GM12878 (cell line): ENCODE results near the gene CFAP20. TPM values are rescaled to one million over a fixed set of nuclear protein-coding genes. Genes with fewer than 3 reads are reported as not detected.

Experiments
- ATAC-seq: fragments of 200-7000 bp; cut with Tn5 transposase; 3 replicates; pipeline ENCODE4 v1.9.1; 2020; ENCODE audit warnings: mild to moderate bottlenecking, moderate library complexity
- BruUV-seq: library from RNA; stranded (reverse); fragments of 400-500 nt; replicated peaks from 2 replicates; lab custom pipeline; 2021; lab: Mats Ljungman, UMichigan
- CTCF ChIA-PET: fragments of 300-600 bp; sonication (Branson Sonifier 250); formaldehyde crosslinking; extraction: SDS; loops from one replicate; lab custom pipeline; 2021; ENCODE audit warnings: inconsistent platforms; lab: Yijun Ruan, JAX
- POLR2A ChIA-PET: fragments of 350-600 bp; formaldehyde crosslinking; extraction: SDS; loops from one replicate; lab custom pipeline; 2021; ENCODE audit warnings: inconsistent platforms; lab: Charles Lee
- RAD21 ChIA-PET: fragments of 300-600 bp; sonication (Branson Sonifier 250); formaldehyde crosslinking; loops from one replicate; lab custom pipeline; 2023; ENCODE audit warnings: antibody characterized with exemption; ENCODE audit not compliant: unreplicated experiment; lab: Charles Lee
- SMC1A ChIA-PET: fragments of 300-600 bp; sonication (Branson Sonifier 250); formaldehyde crosslinking; loops from one replicate; lab custom pipeline; 2023; ENCODE audit not compliant: unreplicated experiment, uncharacterized antibody; lab: Charles Lee
- DNase-seq: peaks from one replicate; pipeline ENCODE4 v3.0.0-alpha.2; 2011; ENCODE audit warnings: low read depth, low spot score
- FAIRE-seq: peaks from 3 replicates; lab custom pipeline; 2011; peaks lifted over from hg19 to GRCh38; lab: Jason Lieb, UNC
- H2AFZ ChIP-seq: 2 replicates; pipeline ENCODE4 v1.6.0; 2011; ENCODE audit warnings: low read depth, low read length, control low read depth; ENCODE audit not compliant: control insufficient read depth
- H3K27ac ChIP-seq: 2 replicates; pipeline ENCODE4 v1.5.1; 2011; ENCODE audit warnings: control low read depth; ENCODE audit not compliant: control insufficient read depth, insufficient read depth
- H3K27me3 ChIP-seq, 2 experiments: replicated peaks in 1 of 2; 2 replicates each; pipeline versions ENCODE4 v1.6.0 to v1.6.1; 2011; ENCODE audit warnings: low read length in 1 of 2; ENCODE audit not compliant: control insufficient read depth in 2 of 2, insufficient read depth in 2 of 2
- H3K36me3 ChIP-seq, 2 experiments: 2 replicates each; pipeline ENCODE4 v1.5.1; 2011; ENCODE audit warnings: low read length in 1 of 2; ENCODE audit not compliant: control insufficient read depth in 2 of 2, insufficient read depth in 2 of 2
- H3K4me1 ChIP-seq: 2 replicates; pipeline ENCODE4 v1.6.1; 2011; ENCODE audit warnings: mild to moderate bottlenecking, low read length, moderate library complexity, mixed read lengths; ENCODE audit not compliant: control insufficient read depth, insufficient read depth
- H3K4me2 ChIP-seq: 2 replicates; pipeline ENCODE4 v1.6.0; 2011; ENCODE audit warnings: control low read depth; ENCODE audit not compliant: control insufficient read depth, insufficient read depth
- H3K4me3 ChIP-seq: fragments of 200-600 bp; sonication (generic); 2 replicates; pipeline ENCODE4 v1.5.1; 2016
- H3K79me2 ChIP-seq: 2 replicates; pipeline ENCODE4 v1.6.0; 2011; ENCODE audit warnings: low read length; ENCODE audit not compliant: control insufficient read depth, insufficient read depth
- H3K9ac ChIP-seq: 2 replicates; pipeline ENCODE4 v1.8.0; 2011; ENCODE audit warnings: low read length, control low read depth, mixed read lengths; ENCODE audit not compliant: control insufficient read depth, insufficient read depth
- H3K9me3 ChIP-seq: replicated peaks from 3 replicates; pipeline ENCODE4 v1.5.1; 2011; ENCODE audit warnings: mild to moderate bottlenecking, low read length; ENCODE audit not compliant: control insufficient read depth, insufficient read depth
- H4K20me1 ChIP-seq: 2 replicates; pipeline ENCODE4 v1.6.0; 2011; ENCODE audit not compliant: control insufficient read depth, insufficient read depth
- CEBPB ChIP-seq, 2 experiments: fragments of 150-350 bp in 1 of 2; IDR thresholded peaks; 2 replicates each; pipeline ENCODE4 v1.6.1; 2012 to 2014; ENCODE audit warnings: low read depth in 2 of 2, low read length in 2 of 2, borderline replicate concordance in 1 of 2, inconsistent platforms in 1 of 2
- CUX1 ChIP-seq: IDR thresholded peaks from 2 replicates; pipeline ENCODE4 v1.6.1; 2012; ENCODE audit warnings: improper control_type of control experiment, low read depth, low read length; ENCODE audit not compliant: insufficient replicate concordance
- EED ChIP-seq: sonication (generic); IDR thresholded peaks from 2 replicates; pipeline ENCODE4 v1.6.1; 2016; ENCODE audit warnings: antibody characterized with exemption, low read depth
- EGR1 ChIP-seq, 2 experiments: IDR thresholded peaks; 1 replicate in 1 of 2; 2 replicates in 1 of 2; pipeline ENCODE4 v1.6.1; 2011 to 2012; ENCODE audit warnings: low read depth in 2 of 2, low read length in 2 of 2, borderline replicate concordance in 1 of 2, mild to moderate bottlenecking in 1 of 2, moderate library complexity in 1 of 2
- ESRRA ChIP-seq: IDR thresholded peaks from 2 replicates; pipeline ENCODE4 v1.6.1; 2012; ENCODE audit warnings: mild to moderate bottlenecking, low read length, improper control_type of control experiment
- GATAD2B ChIP-seq: fragments of 450-650 bp; conservative IDR thresholded peaks from 2 replicates; pipeline ENCODE4 v1.6.1; 2017; ENCODE audit warnings: low read depth, mild to moderate bottlenecking, moderate library complexity
- JUND ChIP-seq: IDR thresholded peaks from 2 replicates; pipeline ENCODE4 v1.6.1; 2012; ENCODE audit warnings: low read depth, mild to moderate bottlenecking, low read length, improper control_type of control experiment, moderate library complexity
- PAX5 ChIP-seq: IDR thresholded peaks from 2 replicates; pipeline ENCODE4 v1.6.1; 2011; ENCODE audit warnings: low read depth, low read length, borderline replicate concordance
- PML ChIP-seq: IDR thresholded peaks from 2 replicates; pipeline ENCODE4 v1.6.1; 2012; ENCODE audit warnings: low read length, inconsistent platforms
- RB1 ChIP-seq: fragments of 450-650 bp; formaldehyde crosslinking; IDR thresholded peaks from 2 replicates; pipeline ENCODE4 v1.6.1; 2017; ENCODE audit warnings: mild to moderate bottlenecking, borderline replicate concordance
- SRF ChIP-seq, 2 experiments: IDR thresholded peaks; 2 replicates each; pipeline ENCODE4 v1.6.1; 2011; ENCODE audit warnings: low read depth in 2 of 2, low read length in 2 of 2, mild to moderate bottlenecking in 1 of 2, moderate library complexity in 1 of 2
- STAT1 ChIP-seq: fragments of 450-650 bp; conservative IDR thresholded peaks from 2 replicates; pipeline ENCODE4 v1.6.1; 2014; ENCODE audit warnings: antibody characterized with exemption, mild to moderate bottlenecking
- STAT3 ChIP-seq: IDR thresholded peaks from 2 replicates; pipeline ENCODE4 v1.6.1; 2011; ENCODE audit warnings: low read depth, low read length, improper control_type of control experiment
- TCF12 ChIP-seq: IDR thresholded peaks from 2 replicates; pipeline ENCODE4 v1.6.1; 2011; ENCODE audit warnings: low read depth, mild to moderate bottlenecking, low read length
- ZNF207 ChIP-seq: fragments of 450-650 bp; IDR thresholded peaks from 2 replicates; pipeline ENCODE4 v1.6.1; 2014; ENCODE audit warnings: antibody characterized with exemption, mild to moderate bottlenecking, borderline replicate concordance
- WGBS: methylation state at CpG from one replicate; pipeline ENCODE4 v1.1.6; 2016; ENCODE audit warnings: low lambda C conversion rate; ENCODE audit not compliant: insufficient replicate concordance, insufficient coverage; ENCODE audit errors: missing lambda C conversion rate; 5-methylcytosine and 5-hydroxymethylcytosine counted together
- in situ Hi-C: fragments of 300-500 bp; cut with MboI; formaldehyde crosslinking; loops from 9 replicates; pipeline ENCODE4 v1.14.3; 2018; ENCODE audit warnings: mixed read lengths
- intact Hi-C: fragments of 100-400 bp; cut with micrococcal nuclease; formaldehyde crosslinking; loops from one replicate; pipeline ENCODE4 v1.14.2; 2022; ENCODE audit not compliant: unreplicated experiment
- polyA plus RNA-seq, 11 experiments: library from polyadenylated mRNA; depleted of rRNA in 4 of 11; unstranded in 6 of 11; stranded (reverse) in 5 of 11; fragments of >200 nt; fragmentation: Nextera tagmentation in 4 of 11; fragmentation: Illumina TruSeq in 1 of 11; extraction: Ambion mirVana in 4 of 11; extraction: Trizol in 1 of 11; gene quantifications; 1 replicate in 1 of 11; 2 replicates in 10 of 11; pipeline versions ENCODE4 v1.2.1 to v1.2.3, GENCODE V29; 2011 to 2016; ENCODE audit warnings: inconsistent platforms in 2 of 11, missing spikeins in 2 of 11, low read depth in 1 of 11
- total RNA-seq, 4 experiments: library from RNA; depleted of rRNA in 3 of 4; stranded (reverse); fragments of >200 nt in 3 of 4; fragmentation: Illumina TruSeq in 1 of 4; extraction: Trizol in 1 of 4; gene quantifications; 2 replicates each; pipeline versions ENCODE4 v1.2.1 to v1.2.3, GENCODE V29; 2013 to 2021

CFAP20 gene
- total and polyA plus RNA-seq, 10 of the 15 experiments (the other 5 are each of a cell fraction or from before 2014, with no cell fraction given), result 10.9 to 61.7 (median 46.2) TPM

- WGBS, result 48% methylated on average over 8 of the region's 8 CpGs
- SMC1A ChIA-PET, result interaction anchor here (0.6 kb wide), 1 partner anchor 50 kb away, joined by 3 read pairs; no protein-coding TSS in a partner anchor
- in situ Hi-C loops (no loop called here), intact Hi-C loops (no loop called here)
- POLR2A ChIA-PET, result no interaction called here
- TF ChIP-seq PAX5 (no peak), ZNF207 (no peak), SRF (IDR thresholded peaks at IDR 0.05; ENCODE audit: low read depth in 2 of 2, low read length in 2 of 2) (no peak), EGR1 (IDR thresholded peaks at IDR 0.05; ENCODE audit: borderline replicate concordance in 1 of 2, low read depth in 2 of 2, low read length in 2 of 2) (no peak)
- Histone ChIP-seq H3K36me3 (no peaks in the 10 kb centered on the region), H2AFZ (no peak overlapping the region), H3K79me2 (no peaks in the 10 kb centered on the region), H3K4me3 (no peak overlapping the region), H3K27me3 (no peaks in the 10 kb centered on the region), H3K27ac (no peak overlapping the region), H4K20me1 (no peaks in the 10 kb centered on the region), H3K9ac (no peak overlapping the region), H3K9me3 (no peaks in the 10 kb centered on the region), H3K4me2 (no peak overlapping the region), H3K4me1 (no peaks in the 10 kb centered on the region)
- RAD21 ChIA-PET, result no interaction called here
- FAIRE-seq, result no peak
- no peak for ATAC-seq
- CTCF ChIA-PET, result no interaction called here
- BruUV-seq, result no TSS peak
- DNase-seq, result no peak
Observed at GRCh38 chr16:58077796-58078195, 51.4 kb downstream of the CFAP20 start.

- no peaks in the 10 kb centered on the region for H3K79me2 ChIP-seq
- H3K4me3 ChIP-seq, result no peak overlapping the region
- FAIRE-seq (no peak), ATAC-seq (no peak), DNase-seq (no peak)
- H3K4me2 ChIP-seq, result no peak overlapping the region
- in situ Hi-C loops (no loop called here), intact Hi-C loops (no loop called here)
- no peak overlapping the region for H2AFZ ChIP-seq
- CTCF ChIA-PET, result no interaction called here
- SMC1A ChIA-PET, result no interaction called here
- no peak overlapping the region for H3K9ac ChIP-seq
- no TSS peak for BruUV-seq
- no peaks in the 10 kb centered on the region; the same call in 2 of the 3 replicates for H3K9me3 ChIP-seq
- H3K27me3 ChIP-seq, result no peaks in the 10 kb centered on the region
- POLR2A ChIA-PET, result no interaction called here
- H3K4me1 ChIP-seq, result no peaks in the 10 kb centered on the region
- RAD21 ChIA-PET, result no interaction called here
- H3K36me3 ChIP-seq, result no peaks in the 10 kb centered on the region
- 45% methylated on average over 1 of the region's 1 CpG for WGBS
- no peak overlapping the region for H3K27ac ChIP-seq
- H4K20me1 ChIP-seq, result no peaks in the 10 kb centered on the region
- TF ChIP-seq CEBPB (IDR thresholded peaks at IDR 0.05; ENCODE audit: borderline replicate concordance in 1 of 2, low read depth in 2 of 2, low read length in 2 of 2) (no peak), RB1 (no peak), JUND (no peak), PML (no peak), STAT1 (no peak), TCF12 (no peak), GATAD2B (no peak), ESRRA (no peak), STAT3 (no peak), EED (no peak), CUX1 (no peak)
Observed at GRCh38 chr16:58076514-58076913, 52.7 kb downstream of the CFAP20 start.
